H9 (cell line): ENCODE results near the gene PHTF1. TPM values are rescaled to one million over a fixed set of nuclear protein-coding genes. Genes with fewer than 3 reads are reported as not detected.

Experiments used
- DNase-seq: peaks from one replicate; pipeline ENCODE4 v3.0.0-alpha.2; 2017
- H2AFZ ChIP-seq: one replicate; pipeline ENCODE4 v1.6.1; 2013; ENCODE audit warnings: mild to moderate bottlenecking, low read length, control low read depth, moderate library complexity
- H2AK5ac ChIP-seq: 2 replicates; pipeline ENCODE4 v1.6.1; 2013; ENCODE audit warnings: low read length, control low read depth, mixed read lengths; ENCODE audit not compliant: insufficient read length
- H2BK120ac ChIP-seq: one replicate; pipeline ENCODE4 v1.6.1; 2013; ENCODE audit warnings: low read depth, mild to moderate bottlenecking, low read length, control low read depth, inconsistent platforms; ENCODE audit not compliant: poor library complexity, severe bottlenecking
- H2BK12ac ChIP-seq: 2 replicates; pipeline ENCODE4 v1.6.1; 2013; ENCODE audit warnings: low read length, control low read depth, mixed read lengths, low read depth; ENCODE audit not compliant: insufficient read length
- H2BK15ac ChIP-seq: 2 replicates; pipeline ENCODE4 v1.6.1; 2013; ENCODE audit warnings: low read depth, low read length, control low read depth
- H2BK20ac ChIP-seq: one replicate; pipeline ENCODE4 v1.6.1; 2013; ENCODE audit warnings: low read depth, mild to moderate bottlenecking, low read length, control low read depth, inconsistent platforms; ENCODE audit not compliant: poor library complexity, severe bottlenecking
- H2BK5ac ChIP-seq: 2 replicates; pipeline ENCODE4 v1.6.1; 2013; ENCODE audit warnings: low read length, control low read depth, mixed read lengths; ENCODE audit not compliant: insufficient read length
- H3K14ac ChIP-seq: 2 replicates; pipeline ENCODE4 v1.6.1; 2013; ENCODE audit warnings: low read length, control low read depth; ENCODE audit not compliant: insufficient read depth
- H3K18ac ChIP-seq: 2 replicates; pipeline ENCODE4 v1.6.1; 2013; ENCODE audit warnings: low read depth, mild to moderate bottlenecking, mixed read lengths, low read length, control low read depth; ENCODE audit not compliant: insufficient read length
- H3K23ac ChIP-seq: 2 replicates; pipeline ENCODE4 v1.6.1; 2013; ENCODE audit warnings: low read length, control low read depth, mixed read lengths, low read depth; ENCODE audit not compliant: insufficient read length
- H3K23me2 ChIP-seq: 2 replicates; pipeline ENCODE4 v1.6.1; 2013; ENCODE audit warnings: low read depth, mild to moderate bottlenecking, mixed read lengths, low read length, control low read depth; ENCODE audit not compliant: insufficient read length, poor library complexity, severe bottlenecking
- H3K27ac ChIP-seq: 2 replicates; pipeline ENCODE4 v1.5.1; 2013; ENCODE audit warnings: low read length, control low read depth, mixed read lengths, low read depth; ENCODE audit not compliant: insufficient read length
- H3K27me3 ChIP-seq: 2 replicates; pipeline ENCODE4 v1.6.1; 2013; ENCODE audit warnings: low read length, control low read depth, inconsistent platforms; ENCODE audit not compliant: insufficient read depth
- H3K4ac ChIP-seq: 2 replicates; pipeline ENCODE4 v1.6.1; 2013; ENCODE audit warnings: low read depth, mild to moderate bottlenecking, control low read depth, inconsistent platforms, low read length, moderate library complexity
- H3K4me1 ChIP-seq: 2 replicates; pipeline ENCODE4 v1.6.1; 2013; ENCODE audit warnings: low read length, control low read depth, inconsistent platforms; ENCODE audit not compliant: insufficient read depth
- H3K4me2 ChIP-seq: 2 replicates; pipeline ENCODE4 v1.6.1; 2013; ENCODE audit warnings: low read length, control low read depth, mixed read lengths; ENCODE audit not compliant: insufficient read length, insufficient read depth
- H3K56ac ChIP-seq: 2 replicates; pipeline ENCODE4 v1.6.1; 2013; ENCODE audit warnings: low read depth, mild to moderate bottlenecking, mixed read lengths, low read length, control low read depth; ENCODE audit not compliant: insufficient read length
- H3K79me1 ChIP-seq: 2 replicates; pipeline ENCODE4 v1.6.1; 2013; ENCODE audit warnings: low read depth, mild to moderate bottlenecking, moderate library complexity, low read length, control low read depth, inconsistent platforms; ENCODE audit not compliant: insufficient read depth, poor library complexity, severe bottlenecking
- H3K79me2 ChIP-seq: 2 replicates; pipeline ENCODE4 v1.6.1; 2013; ENCODE audit warnings: low read length, control low read depth, inconsistent platforms; ENCODE audit not compliant: insufficient read depth
- H3K9ac ChIP-seq: 2 replicates; pipeline ENCODE4 v1.6.1; 2013; ENCODE audit warnings: low read length, control low read depth, mixed read lengths; ENCODE audit not compliant: insufficient read length; ENCODE audit errors: extremely low read depth
- H3K9me3 ChIP-seq: one replicate; pipeline ENCODE4 v1.6.1; 2013; ENCODE audit warnings: low read depth, low read length, inconsistent platforms; ENCODE audit not compliant: control insufficient read depth
- H3T11ph ChIP-seq: one replicate; pipeline ENCODE4 v1.6.1; 2013; ENCODE audit warnings: mild to moderate bottlenecking, low read length, control low read depth, inconsistent platforms
- H4K20me1 ChIP-seq: one replicate; pipeline ENCODE4 v1.6.1; 2013; ENCODE audit not compliant: control insufficient read depth, insufficient read length, insufficient read depth
- H4K5ac ChIP-seq: 2 replicates; pipeline ENCODE4 v1.6.1; 2013; ENCODE audit warnings: low read depth, mild to moderate bottlenecking, mixed read lengths, low read length, control low read depth; ENCODE audit not compliant: insufficient read length
- H4K8ac ChIP-seq: replicated peaks from 2 replicates; pipeline ENCODE4 v1.6.1; 2013; ENCODE audit warnings: low read length, control low read depth, mixed read lengths, low read depth; ENCODE audit not compliant: insufficient read length
- H4K91ac ChIP-seq: 2 replicates; pipeline ENCODE4 v1.6.1; 2013; ENCODE audit warnings: low read depth, mild to moderate bottlenecking, moderate library complexity, mixed read lengths, low read length, control low read depth; ENCODE audit not compliant: insufficient read length
- H3K27ac Mint-ChIP-seq, 3 experiments: 2 replicates in 2 of 3; 3 replicates in 1 of 3; pipeline ENCODE4 v1.8.0; 2020 to 2021; ENCODE audit warnings: mixed read lengths in 3 of 3, mild to moderate bottlenecking in 1 of 3, moderate library complexity in 1 of 3
- H3K27me3 Mint-ChIP-seq: 2 replicates; pipeline ENCODE4 v1.8.0; 2021; ENCODE audit warnings: low read depth, mild to moderate bottlenecking, moderate library complexity, mixed read lengths
- H3K36me3 Mint-ChIP-seq, 3 experiments: 2 replicates in 2 of 3; 3 replicates in 1 of 3; pipeline ENCODE4 v1.8.0; 2020 to 2021; ENCODE audit warnings: low read depth in 3 of 3, mixed read lengths in 3 of 3; ENCODE audit not compliant: insufficient read depth in 1 of 3
- H3K4me1 Mint-ChIP-seq, 2 experiments: 2 replicates each; pipeline ENCODE4 v1.8.0; 2020; ENCODE audit warnings: mixed read lengths in 2 of 2
- H3K4me3 Mint-ChIP-seq, 2 experiments: 2 replicates in 1 of 2; 3 replicates in 1 of 2; pipeline ENCODE4 v1.8.0; 2020 to 2021; ENCODE audit warnings: mild to moderate bottlenecking in 2 of 2, mixed read lengths in 2 of 2, moderate library complexity in 1 of 2
- H3K9me3 Mint-ChIP-seq, 2 experiments: 2 replicates in 1 of 2; 3 replicates in 1 of 2; pipeline ENCODE4 v1.8.0; 2020; ENCODE audit warnings: mild to moderate bottlenecking in 2 of 2, mixed read lengths in 2 of 2, moderate library complexity in 1 of 2
- WGBS: extraction: QIAGEN DNeasy Blood & Tissue Kit; methylation state at CpG from one replicate; pipeline ENCODE4 v1.1.7; 2013; ENCODE audit warnings: missing lambda C conversion rate, low lambda C conversion rate, mixed read lengths; ENCODE audit not compliant: insufficient read length; ENCODE audit errors: extremely low coverage; 5-methylcytosine and 5-hydroxymethylcytosine counted together
- total RNA-seq: library from RNA; stranded (reverse); gene quantifications from 2 replicates; pipeline ENCODE4 v1.2.1, GENCODE V29; 2021
- TF ChIP-seq, protein P1 (sequence below): fragments of 200-600 bp; sonication (generic); conservative IDR thresholded peaks from 3 replicates; pipeline ENCODE4 v1.8.0; 2021; ENCODE audit warnings: antibody characterized with exemption, mild to moderate bottlenecking

Gene PHTF1
- total RNA-seq, 1 experiment from 2014 or later, result 28.4 TPM

DNA sequence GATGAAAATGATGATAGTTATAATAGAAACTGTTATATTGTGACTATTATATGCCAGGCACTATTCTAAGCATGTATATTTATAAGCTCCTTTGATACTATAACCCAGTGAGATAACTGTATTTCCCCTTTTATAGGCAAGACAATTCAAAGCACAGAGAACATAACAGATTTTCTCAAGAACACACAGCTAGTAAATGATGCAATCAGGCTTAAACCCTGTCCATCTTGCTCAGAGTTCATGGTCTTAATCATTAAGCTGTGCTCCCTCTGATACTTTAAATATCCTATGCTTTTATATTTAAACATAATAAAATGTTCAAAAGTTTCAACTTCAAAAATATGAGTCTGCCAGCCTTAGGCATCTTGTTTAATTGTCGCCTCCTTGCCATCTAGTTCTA lies 88.6 kb downstream of the PHTF1 start:
- no peak for DNase-seq
- Mint-ChIP-seq H3K4me1 (no peaks in the 10 kb centered on the region), H3K27ac (no peak overlapping the region), H3K9me3 (no peaks in the 10 kb centered on the region), H3K27me3 (no peaks in the 10 kb centered on the region), H3K36me3 (peaks cover 0 to 4% (median 0%) of the 10 kb centered on the region in 3 experiments; a peak in 2 of 7 replicates), H3K4me3 (no peak overlapping the region)
- Histone ChIP-seq H4K20me1 (no peaks in the 10 kb centered on the region), H3K27me3 (no peaks in the 10 kb centered on the region), H3K18ac (no peak overlapping the region), H2AK5ac (no peak overlapping the region), H3K14ac (no peak overlapping the region), H3K4me1 (no peaks in the 10 kb centered on the region), H3K9ac (no peak overlapping the region), H3T11ph (no peak overlapping the region), H3K4ac (no peak overlapping the region), H3K23ac (no peak overlapping the region), H2BK12ac (no peak overlapping the region), H3K56ac (no peak overlapping the region), H2BK120ac (no peak overlapping the region), H2AFZ (no peak overlapping the region), H2BK20ac (no peak overlapping the region), H3K79me1 (no peaks in the 10 kb centered on the region), H3K4me2 (no peak overlapping the region), H2BK15ac (no peak overlapping the region), H3K79me2 (no peaks in the 10 kb centered on the region), H4K5ac (no peak overlapping the region), H4K91ac (no peak overlapping the region), H3K23me2 (no peaks in the 10 kb centered on the region), H2BK5ac (no peak overlapping the region), H3K9me3 (no peaks in the 10 kb centered on the region), H3K27ac (no peak overlapping the region), H4K8ac (no peak overlapping the region)
- TF ChIP-seq, protein P1, sequence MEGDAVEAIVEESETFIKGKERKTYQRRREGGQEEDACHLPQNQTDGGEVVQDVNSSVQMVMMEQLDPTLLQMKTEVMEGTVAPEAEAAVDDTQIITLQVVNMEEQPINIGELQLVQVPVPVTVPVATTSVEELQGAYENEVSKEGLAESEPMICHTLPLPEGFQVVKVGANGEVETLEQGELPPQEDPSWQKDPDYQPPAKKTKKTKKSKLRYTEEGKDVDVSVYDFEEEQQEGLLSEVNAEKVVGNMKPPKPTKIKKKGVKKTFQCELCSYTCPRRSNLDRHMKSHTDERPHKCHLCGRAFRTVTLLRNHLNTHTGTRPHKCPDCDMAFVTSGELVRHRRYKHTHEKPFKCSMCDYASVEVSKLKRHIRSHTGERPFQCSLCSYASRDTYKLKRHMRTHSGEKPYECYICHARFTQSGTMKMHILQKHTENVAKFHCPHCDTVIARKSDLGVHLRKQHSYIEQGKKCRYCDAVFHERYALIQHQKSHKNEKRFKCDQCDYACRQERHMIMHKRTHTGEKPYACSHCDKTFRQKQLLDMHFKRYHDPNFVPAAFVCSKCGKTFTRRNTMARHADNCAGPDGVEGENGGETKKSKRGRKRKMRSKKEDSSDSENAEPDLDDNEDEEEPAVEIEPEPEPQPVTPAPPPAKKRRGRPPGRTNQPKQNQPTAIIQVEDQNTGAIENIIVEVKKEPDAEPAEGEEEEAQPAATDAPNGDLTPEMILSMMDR, result no peak
- whole genome bisulfite sequencing, result no CpG with 5 or more reads among the region's 1 CpG
